HCT116 (cell line): ENCODE data around the gene GCGR. TPM values are rescaled to one million over a fixed set of nuclear protein-coding genes. Genes with fewer than 3 reads are reported as not detected.

Source experiments
- ATAC-seq: fragments of 200-7000 bp; cut with Tn5 transposase; 2 replicates; pipeline ENCODE4 v1.9.1; 2020; ENCODE audit warnings: mild to moderate bottlenecking, moderate library complexity
- BruUV-seq: library from RNA; stranded (reverse); fragments of 400-500 nt; replicated peaks from 2 replicates; lab custom pipeline; 2021; lab: Mats Ljungman, UMichigan
- CTCF ChIA-PET: fragments of 300-600 bp; sonication (Branson Sonifier 250); formaldehyde crosslinking; loops from one replicate; lab custom pipeline; 2021; ENCODE audit warnings: antibody characterized with exemption; lab: Charles Lee
- POLR2A ChIA-PET: fragments of 300-600, 350-600 bp; sonication (Branson Sonifier 250); formaldehyde crosslinking; loops from one replicate; lab custom pipeline; 2021; ENCODE audit warnings: antibody characterized with exemption; lab: Charles Lee
- RAD21 ChIA-PET, 2 experiments: fragments of 300-600 bp; sonication (Branson Sonifier 250); formaldehyde crosslinking; loops; one replicate each; lab custom pipeline; 2023; ENCODE audit warnings: low total read pairs in 2 of 2; ENCODE audit not compliant: uncharacterized antibody in 2 of 2, unreplicated experiment in 2 of 2, low non-redundant PET in 1 of 2; lab: Charles Lee
- DNase-seq: peaks from one replicate; pipeline ENCODE4 v3.0.0-alpha.2; 2010; ENCODE audit warnings: low read depth, low spot score
- H2AFZ ChIP-seq: fragments of 200-600 bp; shearing (Covaris generic), sonication (generic); 2 replicates; pipeline ENCODE4 v1.6.1; 2017; ENCODE audit warnings: low read depth, mixed run types, mixed read lengths, antibody characterized with exemption, low read length; ENCODE audit not compliant: poor library complexity, severe bottlenecking
- H3K27ac ChIP-seq: 2 replicates; pipeline ENCODE4 v1.5.1; 2012; ENCODE audit warnings: low read depth, low read length
- H3K27me3 ChIP-seq: fragments of 200-600 bp; sonication (generic); 2 replicates; pipeline ENCODE4 v1.6.1; 2016; ENCODE audit warnings: mixed run types, low read length, mixed read lengths; ENCODE audit not compliant: insufficient read depth
- H3K36me3 ChIP-seq, 2 experiments: fragments of 200-500 bp in 1 of 2; fragments of 200-600 bp in 1 of 2; sonication (Bioruptor generic) in 1 of 2; sonication (generic) in 1 of 2; 2 replicates each; pipeline versions ENCODE4 v1.5.1 to v1.6.1; 2014 to 2016; ENCODE audit warnings: low read length in 2 of 2, inconsistent platforms in 1 of 2, mixed read lengths in 1 of 2, mixed run types in 1 of 2; ENCODE audit not compliant: insufficient read depth in 2 of 2, control insufficient read depth in 1 of 2
- H3K4me1 ChIP-seq, 2 experiments: fragments of 200-600 bp in 1 of 2; sonication (generic) in 1 of 2; 2 replicates each; pipeline versions ENCODE4 v1.5.1 to v1.6.1; 2012 to 2017; ENCODE audit warnings: low read length in 2 of 2, inconsistent platforms in 1 of 2, mild to moderate bottlenecking in 1 of 2, mixed read lengths in 1 of 2, mixed run types in 1 of 2, moderate library complexity in 1 of 2; ENCODE audit not compliant: insufficient read depth in 2 of 2, control insufficient read depth in 1 of 2
- H3K4me2 ChIP-seq: fragments of 200-600 bp; sonication (generic); 2 replicates; pipeline ENCODE4 v1.6.1; 2017; ENCODE audit warnings: mixed run types, low read length, mixed read lengths
- H3K4me3 ChIP-seq, 2 experiments: fragments of 200-600 bp in 1 of 2; sonication (generic) in 1 of 2; replicated peaks in 1 of 2; 2 replicates each; pipeline ENCODE4 v1.5.1; 2011 to 2016; ENCODE audit warnings: low read length in 2 of 2, control low read depth in 1 of 2, low read depth in 1 of 2, mild to moderate bottlenecking in 1 of 2, mixed read lengths in 1 of 2, mixed run types in 1 of 2
- H3K79me2 ChIP-seq: fragments of 200-600 bp; sonication (generic); 2 replicates; pipeline ENCODE4 v1.6.1; 2017; ENCODE audit warnings: mild to moderate bottlenecking, mixed run types, low read length, moderate library complexity, mixed read lengths; ENCODE audit not compliant: insufficient read depth
- H3K9ac ChIP-seq: fragments of 200-600 bp; sonication (generic); 2 replicates; pipeline ENCODE4 v1.6.1; 2016; ENCODE audit warnings: low read length, mixed read lengths
- H3K9me2 ChIP-seq: fragments of 200-600 bp; sonication (generic), shearing (Covaris generic); 2 replicates; pipeline ENCODE4 v1.6.1; 2017; ENCODE audit warnings: mixed run types, mild to moderate bottlenecking, moderate library complexity; ENCODE audit not compliant: insufficient read depth
- H3K9me3 ChIP-seq, 2 experiments: fragments of 200-500 bp in 1 of 2; fragments of 200-600 bp in 1 of 2; sonication (Bioruptor generic) in 1 of 2; sonication (generic) in 1 of 2; 2 replicates each; pipeline ENCODE4 v1.6.1; 2014 to 2017; ENCODE audit warnings: low read length in 2 of 2, mixed read lengths in 2 of 2, inconsistent platforms in 1 of 2, low read depth in 1 of 2, mild to moderate bottlenecking in 1 of 2, mixed run types in 1 of 2, moderate library complexity in 1 of 2; ENCODE audit not compliant: control insufficient read depth in 1 of 2, insufficient read depth in 1 of 2
- H4K20me1 ChIP-seq: fragments of 200-600 bp; sonication (generic), shearing (Covaris generic); 2 replicates; pipeline ENCODE4 v1.6.1; 2017; ENCODE audit warnings: mixed run types, mild to moderate bottlenecking, moderate library complexity; ENCODE audit not compliant: insufficient read depth
- CTCF ChIP-seq, 3 experiments: fragments of 200-600 bp in 1 of 3; sonication (generic) in 1 of 3; IDR thresholded peaks in 2 of 3; conservative IDR thresholded peaks in 1 of 3; 2 replicates each; pipeline ENCODE4 v1.5.1; 2012 to 2017; ENCODE audit warnings: low read depth in 2 of 3, low read length in 2 of 3, antibody characterized with exemption in 1 of 3, borderline replicate concordance in 1 of 3, control low read depth in 1 of 3, mild to moderate bottlenecking in 1 of 3, mixed read lengths in 1 of 3, mixed run types in 1 of 3, moderate library complexity in 1 of 3; ENCODE audit not compliant: insufficient read depth in 1 of 3
- EGR1 ChIP-seq: IDR thresholded peaks from 2 replicates; pipeline ENCODE4 v1.6.1; 2012; ENCODE audit warnings: low read depth
- ZFX ChIP-seq: fragments of 450-650 bp; IDR thresholded peaks from 2 replicates; pipeline ENCODE4 v1.6.1; 2017
- intact Hi-C: fragments of 100-400 bp; cut with micrococcal nuclease; formaldehyde crosslinking; loops from 2 replicates; pipeline ENCODE4 v1.10.0; 2022
- total RNA-seq: library from RNA; stranded (reverse); gene quantifications from one replicate; pipeline ENCODE4 v1.2.1, GENCODE V29; 2021; ENCODE audit not compliant: unreplicated experiment

GCGR gene
- total RNA-seq, 1 experiment from 2014 or later, result not detected

DNA sequence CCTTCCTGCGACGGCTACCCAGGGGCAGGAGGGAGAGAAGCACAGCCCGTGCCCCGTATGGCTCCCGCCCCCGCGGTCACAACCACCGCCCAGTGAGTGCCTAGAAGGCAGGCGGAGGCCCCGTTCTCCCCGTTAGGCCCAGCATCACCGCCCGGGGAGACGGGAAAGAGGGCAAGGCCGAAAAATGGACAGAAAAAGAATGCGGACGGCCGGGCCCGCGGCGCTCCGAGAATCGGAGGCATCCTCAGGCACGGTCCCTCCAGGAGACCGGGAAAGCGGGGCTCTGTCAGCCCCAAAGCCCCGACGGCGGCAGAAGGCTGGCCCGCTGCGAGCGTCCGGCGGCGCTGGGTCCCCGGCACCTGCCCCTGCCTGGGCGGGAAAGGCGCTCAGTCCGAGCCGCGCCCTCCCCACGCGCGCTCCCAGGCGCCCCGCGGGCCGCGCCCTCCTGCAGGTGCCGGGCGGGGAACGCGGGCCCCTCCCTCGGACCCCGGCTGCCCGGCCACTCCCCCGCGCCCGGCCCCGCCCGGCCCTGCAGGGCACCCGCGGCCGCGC, 28.7 kb downstream of the GCGR start:
- peak overlapping the region; percentile 86 for H3K9ac ChIP-seq
- peaks cover 15% of the 10 kb centered on the region for H3K79me2 ChIP-seq
- intact Hi-C loops, result loop anchor here (2.0 kb wide), 1 partner anchor 28 kb away; the partner anchor contains the start of gene P4HB
- BruUV-seq, result no TSS peak
- peak overlapping the region; percentile 97 for H3K4me2 ChIP-seq
- POLR2A ChIA-PET, result interaction anchor here (0.6 to 1.9 kb wide), 12 partner anchors 8 to 126 kb away, joined by 3 to 8 read pairs (median 3); no protein-coding TSS in a partner anchor
- no peak for DNase-seq
- H3K9me3 ChIP-seq, result no peaks in the 10 kb centered on the region
- CTCF ChIA-PET, result interaction anchor here (2.1 kb wide), 1 partner anchor 11 kb away, joined by 10 read pairs; no protein-coding TSS in a partner anchor
- H4K20me1 ChIP-seq, result no peaks in the 10 kb centered on the region
- no peak for TF ChIP-seq CTCF (IDR thresholded peaks at IDR 0.05 in 2 of 3, conservative IDR thresholded peaks at IDR 0.05 in 1 of 3; ENCODE audit: borderline replicate concordance in 1 of 3, insufficient read depth in 1 of 3, low read depth in 2 of 3, low read length in 2 of 3)
- TF ChIP-seq EGR1, result no peak; the same call in none of the 2 replicates
- peak; percentile 57; the same call in 1 of the 2 replicates for TF ChIP-seq ZFX
- H3K27me3 ChIP-seq, result no peaks in the 10 kb centered on the region
- no peaks in the 10 kb centered on the region for H3K9me2 ChIP-seq
- RAD21 ChIA-PET, result interaction anchor here in 1 of 2 experiments (1.4 kb wide), 1 partner anchor 98 kb away, joined by 4 read pairs; no protein-coding TSS in a partner anchor
- peak overlapping the region; percentile 78 to 89 for H3K4me3 ChIP-seq
- 0 out of 4 replicates have a peak, but pooled peaks cover 0 to 7% of the 10 kb centered on the region in 2 experiments for H3K36me3 ChIP-seq
- H3K4me1 ChIP-seq, result peaks cover 17 to 32% of the 10 kb centered on the region in 2 experiments
- ATAC-seq, result peak; percentile 34
- H2AFZ ChIP-seq, result no peak overlapping the region
- H3K27ac ChIP-seq, result peak overlapping the region; percentile 93
